ENCODE results near the gene RPS27A. TPM values are rescaled to one million over a fixed set of nuclear protein-coding genes. Genes with fewer than 3 reads are reported as not detected.

RPS27A gene
- total RNA-seq, 4 donors from 2014 or later, result 597 to 2,221 (median 1,586) TPM

- no peak for DNase-seq (ENCODE audit: extremely low spot score)
- Histone ChIP-seq H3K27ac (replicated peaks in 1 of 4) (peak overlapping the region; percentile 88 to 91 (median 90)), H3K9me3 (no peaks in the 10 kb centered on the region), H3K4me1 (peaks cover 25 to 47% (median 36%) of the 10 kb centered on the region in 4 donors), H3K27me3 (no peaks in the 10 kb centered on the region), H3K4me3 (peak overlapping the region; percentile 58 to 85 (median 69)), H3K36me3 (peaks cover 26 to 33% (median 31%) of the 10 kb centered on the region in 4 donors)
- intact Hi-C loops (cut with DNase I), result no loop called here
- TF ChIP-seq CTCF (IDR thresholded peaks at IDR 0.05) (no peak), EP300 (IDR thresholded peaks at IDR 0.05) (no peak)
- 9% methylated on average over 12 of the region's 13 CpGs for WGBS
These were observed 873 bp upstream of the RPS27A start for GRCh38 chr2:55231546-55232083.

- no peaks in the 10 kb centered on the region for H3K9me3 ChIP-seq
- peaks cover 25 to 42% (median 35%) of the 10 kb centered on the region in 4 donors for H3K4me1 ChIP-seq
- 8% methylated on average over 30 of the region's 33 CpGs for WGBS
- peak overlapping the region; percentile 88 to 91 (median 90) for H3K27ac ChIP-seq (replicated peaks in 1 of 4)
- TF ChIP-seq POLR2AphosphoS5 (IDR thresholded peaks at IDR 0.05), result no peak
- TF ChIP-seq CTCF (IDR thresholded peaks at IDR 0.05), result no peak
- TF ChIP-seq POLR2A (IDR thresholded peaks at IDR 0.05; ENCODE audit: low read depth), result no peak
- TF ChIP-seq EP300 (IDR thresholded peaks at IDR 0.05), result no peak
- H3K36me3 ChIP-seq, result peaks cover 30 to 47% (median 40%) of the 10 kb centered on the region in 4 donors
- H3K4me3 ChIP-seq, result peak overlapping the region; percentile 58 to 85 (median 69)
- DNase-seq (ENCODE audit: extremely low spot score), result no peak
- intact Hi-C loops (cut with DNase I), result no loop called here
- H3K27me3 ChIP-seq, result no peaks in the 10 kb centered on the region
These were observed 572 bp downstream of the RPS27A start for GRCh38 chr2:55232863-55233657.

- Histone ChIP-seq H3K4me3 (peak overlapping the region; percentile 58 to 85 (median 69)), H3K27ac (replicated peaks in 1 of 4) (peak overlapping the region; percentile 88 to 91 (median 90)), H3K4me1 (peaks cover 25 to 42% (median 33%) of the 10 kb centered on the region in 4 donors), H3K9me3 (no peaks in the 10 kb centered on the region), H3K27me3 (no peaks in the 10 kb centered on the region), H3K36me3 (peaks cover 30 to 52% (median 45%) of the 10 kb centered on the region in 4 donors)
- intact Hi-C loops (cut with DNase I), result no loop called here
- WGBS, result 77% methylated on average over 7 of the region's 7 CpGs
- TF ChIP-seq EP300 (IDR thresholded peaks at IDR 0.05), result no peak
- no peak for TF ChIP-seq POLR2A (IDR thresholded peaks at IDR 0.05; ENCODE audit: low read depth)
- no peak for TF ChIP-seq CTCF (IDR thresholded peaks at IDR 0.05)
- no peak for TF ChIP-seq POLR2AphosphoS5 (IDR thresholded peaks at IDR 0.05)
- DNase-seq (ENCODE audit: extremely low spot score), result no peak
These were observed 1.1 kb downstream of the RPS27A start for GRCh38 chr2:55233658-55233940.

GRCh38 chr2:55235724-55236538, 3.4 kb downstream of the RPS27A start:
- no peak overlapping the region for H3K4me3 ChIP-seq
- H3K27me3 ChIP-seq, result no peaks in the 10 kb centered on the region
- H3K36me3 ChIP-seq, result peaks cover 30 to 72% (median 59%) of the 10 kb centered on the region in 4 donors
- WGBS, result 85% methylated on average over 3 of the region's 3 CpGs
- no peaks in the 10 kb centered on the region for H3K9me3 ChIP-seq
- no peak overlapping the region for H3K27ac ChIP-seq (replicated peaks in 1 of 4)
- DNase-seq (ENCODE audit: extremely low spot score), result no peak
- TF ChIP-seq POLR2A (IDR thresholded peaks at IDR 0.05; ENCODE audit: low read depth) (no peak), EP300 (IDR thresholded peaks at IDR 0.05) (no peak), CTCF (IDR thresholded peaks at IDR 0.05) (no peak), POLR2AphosphoS5 (IDR thresholded peaks at IDR 0.05) (no peak)
- intact Hi-C loops (cut with DNase I), result no loop called here
- H3K4me1 ChIP-seq, result peaks cover 24 to 38% (median 30%) of the 10 kb centered on the region in 4 donors
